Neuronal stem cell (in vitro differentiated cells): ENCODE data around the gene EIF2S1.

Experiments used
- DNase-seq: peaks from one replicate; pipeline ENCODE4 v3.0.0-alpha.2; 2013; ENCODE audit warnings: low spot score
- H2AFZ ChIP-seq: one replicate; pipeline ENCODE4 v1.6.1; 2013; ENCODE audit warnings: mild to moderate bottlenecking, low read length, inconsistent platforms
- H2AK5ac ChIP-seq: 2 replicates; pipeline ENCODE4 v1.6.1; 2013; ENCODE audit warnings: low read depth, mild to moderate bottlenecking, inconsistent platforms, low read length, moderate library complexity, mixed read lengths
- H2BK120ac ChIP-seq: 2 replicates; pipeline ENCODE4 v1.6.1; 2013; ENCODE audit warnings: low read depth, mild to moderate bottlenecking, inconsistent platforms, low read length, moderate library complexity, mixed read lengths
- H2BK12ac ChIP-seq: one replicate; pipeline ENCODE4 v1.6.1; 2013; ENCODE audit warnings: low read length, inconsistent platforms
- H2BK15ac ChIP-seq: 2 replicates; pipeline ENCODE4 v1.6.1; 2013; ENCODE audit warnings: mild to moderate bottlenecking, low read length, inconsistent platforms, mixed read lengths
- H2BK5ac ChIP-seq: one replicate; pipeline ENCODE4 v1.6.1; 2013; ENCODE audit warnings: inconsistent platforms, mild to moderate bottlenecking, low read length, moderate library complexity
- H3K14ac ChIP-seq: one replicate; pipeline ENCODE4 v1.6.1; 2013; ENCODE audit warnings: low read length, inconsistent platforms
- H3K18ac ChIP-seq: 2 replicates; pipeline ENCODE4 v1.6.1; 2013; ENCODE audit warnings: low read length, inconsistent platforms
- H3K23ac ChIP-seq: 2 replicates; pipeline ENCODE4 v1.6.1; 2013; ENCODE audit warnings: low read depth, mild to moderate bottlenecking, mixed read lengths, low read length, inconsistent platforms; ENCODE audit not compliant: poor library complexity
- H3K27ac ChIP-seq: replicated peaks from 3 replicates; pipeline ENCODE4 v1.5.1; 2013; ENCODE audit warnings: low read length, inconsistent platforms
- H3K27me3 ChIP-seq, 3 experiments: 2 replicates each; pipeline ENCODE4 v1.6.1; 2013; ENCODE audit warnings: low read length in 3 of 3, mild to moderate bottlenecking in 2 of 3, inconsistent platforms in 1 of 3, low read depth in 1 of 3, mixed read lengths in 1 of 3, moderate library complexity in 1 of 3; ENCODE audit not compliant: control insufficient read depth in 3 of 3, insufficient read depth in 3 of 3
- H3K36me3 ChIP-seq, 2 donors: replicated peaks in 1 of 2; 2 replicates each; pipeline ENCODE4 v1.6.1; 2013; ENCODE audit warnings: low read length in 2 of 2; ENCODE audit not compliant: control insufficient read depth in 2 of 2, insufficient read depth in 2 of 2
- H3K4ac ChIP-seq: 2 replicates; pipeline ENCODE4 v1.6.1; 2013; ENCODE audit warnings: inconsistent platforms, mild to moderate bottlenecking, low read length, moderate library complexity
- H3K4me1 ChIP-seq, 2 donors: 1 replicate in 1 of 2; 2 replicates in 1 of 2; pipeline ENCODE4 v1.6.1; 2013; ENCODE audit warnings: low read length in 2 of 2, low read depth in 1 of 2; ENCODE audit not compliant: control insufficient read depth in 2 of 2, insufficient read depth in 1 of 2
- H3K4me2 ChIP-seq: one replicate; pipeline ENCODE4 v1.6.1; 2013; ENCODE audit warnings: mild to moderate bottlenecking, low read length, inconsistent platforms; ENCODE audit not compliant: insufficient read depth, poor library complexity, severe bottlenecking
- H3K4me3 ChIP-seq, 2 donors: 2 replicates each; pipeline ENCODE4 v1.5.1; 2013; ENCODE audit warnings: low read length in 2 of 2, mild to moderate bottlenecking in 2 of 2, inconsistent platforms in 1 of 2, moderate library complexity in 1 of 2
- H3K79me1 ChIP-seq: one replicate; pipeline ENCODE4 v1.6.1; 2013; ENCODE audit warnings: low read depth, mild to moderate bottlenecking, inconsistent platforms, low read length, moderate library complexity
- H3K9ac ChIP-seq: one replicate; pipeline ENCODE4 v1.6.1; 2013; ENCODE audit warnings: mild to moderate bottlenecking, low read depth, low read length, inconsistent platforms; ENCODE audit not compliant: poor library complexity
- H3K9me3 ChIP-seq, 2 donors: replicated peaks in 1 of 2; 2 replicates each; pipeline versions ENCODE3 to v1.6.1; 2013; ENCODE audit warnings: low read length in 2 of 2, mild to moderate bottlenecking in 2 of 2, inconsistent platforms in 1 of 2, low read depth in 1 of 2, mixed read lengths in 1 of 2, moderate library complexity in 1 of 2; ENCODE audit not compliant: control insufficient read depth in 2 of 2, insufficient read depth in 1 of 2
- H4K8ac ChIP-seq: one replicate; pipeline ENCODE4 v1.6.1; 2013; ENCODE audit warnings: low read depth, mild to moderate bottlenecking, inconsistent platforms, low read length, moderate library complexity
- H4K91ac ChIP-seq: one replicate; pipeline ENCODE4 v1.6.1; 2013; ENCODE audit warnings: low read length, low read depth, mild to moderate bottlenecking, inconsistent platforms; ENCODE audit not compliant: poor library complexity
- WGBS, 2 donors: extraction: QIAGEN DNeasy Blood & Tissue Kit; methylation state at CpG; one replicate each; pipeline ENCODE4 v1.1.7; 2013; ENCODE audit warnings: missing lambda C conversion rate in 2 of 2, mixed read lengths in 1 of 2; ENCODE audit not compliant: insufficient read length in 2 of 2, insufficient replicate concordance in 1 of 2; ENCODE audit errors: extremely low coverage in 2 of 2; 5-methylcytosine and 5-hydroxymethylcytosine counted together

Gene EIF2S1

DNA sequence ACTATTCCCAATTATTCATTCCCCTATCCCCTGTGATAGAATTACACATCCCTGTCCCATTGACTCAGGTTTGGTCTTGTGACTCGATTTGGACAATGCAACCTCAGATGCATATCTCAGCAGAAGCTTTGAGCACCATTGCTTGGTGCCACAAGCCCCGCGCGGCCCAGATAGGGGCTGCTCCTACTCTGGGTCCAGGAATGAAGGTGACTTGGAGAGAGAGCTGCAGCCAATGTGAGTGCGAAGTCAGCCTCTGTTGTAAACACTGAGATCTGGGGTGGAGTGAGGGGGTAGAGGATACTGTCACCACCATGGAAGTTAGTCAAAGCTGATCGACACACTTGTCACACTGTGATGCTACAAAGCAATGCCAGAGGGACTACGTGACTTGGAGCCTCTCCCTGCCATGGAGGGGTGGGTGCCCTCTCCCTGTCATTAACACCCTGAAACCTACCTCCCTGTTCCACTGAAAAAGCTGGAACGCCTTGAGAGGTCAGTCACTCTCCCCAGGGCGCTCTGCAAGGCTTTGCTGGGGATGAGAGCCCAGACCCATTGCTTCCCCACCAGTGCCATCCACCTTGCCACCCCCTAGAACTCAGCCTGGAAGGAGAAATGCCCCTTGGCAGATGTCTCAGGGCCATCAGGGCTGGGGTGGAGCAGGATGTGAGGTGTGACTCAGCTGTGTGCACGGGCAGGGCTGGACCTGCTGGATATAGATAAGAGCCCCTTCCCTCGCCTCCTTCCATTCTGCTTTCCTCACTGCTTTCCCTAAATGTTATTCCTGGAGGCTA is 58.5 kb downstream of the EIF2S1 start:
- Histone ChIP-seq H2BK120ac (no peak overlapping the region), H3K36me3 (no peaks in the 10 kb centered on the region), H3K79me1 (no peaks in the 10 kb centered on the region), H2BK5ac (no peak overlapping the region), H2BK12ac (no peak overlapping the region), H2AK5ac (no peak overlapping the region), H3K4me3 (no peak overlapping the region), H2AFZ (no peak overlapping the region), H3K9ac (no peak overlapping the region), H3K9me3 (no peaks in the 10 kb centered on the region), H2BK15ac (no peak overlapping the region), H3K18ac (no peak overlapping the region), H3K4ac (no peak overlapping the region), H3K14ac (no peak overlapping the region), H3K4me1 (no peaks in the 10 kb centered on the region), H4K91ac (no peak overlapping the region), H3K4me2 (no peak overlapping the region), H3K27me3 (no peaks in the 10 kb centered on the region), H3K23ac (no peak overlapping the region), H4K8ac (no peak overlapping the region), H3K27ac (no peak overlapping the region)
- no peak for DNase-seq
- no CpG with 5 or more reads among the region's 11 CpGs for WGBS, 2 donors

DNA sequence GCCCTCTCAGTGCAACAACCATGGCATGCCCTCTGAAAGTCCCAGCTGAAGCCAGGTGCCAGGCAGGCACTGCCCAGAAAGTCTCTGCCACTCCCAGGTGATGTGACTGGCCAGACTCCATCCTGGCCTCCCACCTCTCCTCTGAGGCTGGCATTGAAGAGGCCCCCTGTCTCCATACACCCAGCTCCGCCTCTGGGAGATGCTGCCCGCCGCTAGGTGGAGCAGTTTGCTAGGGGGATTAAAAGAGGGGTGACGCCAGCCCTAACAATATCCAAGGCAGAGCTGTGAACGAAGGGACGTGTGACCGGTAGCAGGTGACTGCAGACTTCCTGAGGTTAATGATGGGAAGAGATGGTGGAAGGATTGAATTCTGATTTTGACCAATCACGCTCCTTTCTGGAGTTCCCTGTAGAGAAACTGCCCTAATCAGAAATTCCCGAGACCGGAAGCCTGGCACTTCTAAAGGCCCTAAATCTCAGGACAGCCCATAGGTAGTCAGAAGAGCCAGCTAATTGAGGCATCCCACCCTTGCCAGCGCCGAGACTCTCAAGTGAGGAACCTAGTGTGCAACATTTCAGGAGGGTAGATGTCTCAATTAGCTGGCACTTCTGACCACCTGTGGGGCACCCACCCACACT is 60.1 kb downstream of the EIF2S1 start:
- no peak overlapping the region for H2BK5ac ChIP-seq
- no peak overlapping the region for H3K4me3 ChIP-seq
- H3K4me2 ChIP-seq, result no peak overlapping the region
- no peak overlapping the region for H2BK120ac ChIP-seq
- H4K8ac ChIP-seq, result no peak overlapping the region
- H3K14ac ChIP-seq, result no peak overlapping the region
- H3K9ac ChIP-seq, result no peak overlapping the region
- H3K4me1 ChIP-seq, result no peaks in the 10 kb centered on the region
- no peak overlapping the region for H2AK5ac ChIP-seq
- H2BK12ac ChIP-seq, result no peak overlapping the region
- no peak overlapping the region for H2AFZ ChIP-seq
- H4K91ac ChIP-seq, result no peak overlapping the region
- H3K23ac ChIP-seq, result no peak overlapping the region
- H3K36me3 ChIP-seq, result no peaks in the 10 kb centered on the region
- H3K18ac ChIP-seq, result peak overlapping the region; percentile 36
- no CpG with 5 or more reads among the region's 12 CpGs for WGBS, 2 donors
- no peaks in the 10 kb centered on the region for H3K79me1 ChIP-seq
- no peaks in the 10 kb centered on the region for H3K9me3 ChIP-seq
- no peak overlapping the region for H3K4ac ChIP-seq
- DNase-seq, result no peak
- H2BK15ac ChIP-seq, result no peak overlapping the region
- H3K27ac ChIP-seq, result no peak overlapping the region
- no peaks in the 10 kb centered on the region for H3K27me3 ChIP-seq

DNA sequence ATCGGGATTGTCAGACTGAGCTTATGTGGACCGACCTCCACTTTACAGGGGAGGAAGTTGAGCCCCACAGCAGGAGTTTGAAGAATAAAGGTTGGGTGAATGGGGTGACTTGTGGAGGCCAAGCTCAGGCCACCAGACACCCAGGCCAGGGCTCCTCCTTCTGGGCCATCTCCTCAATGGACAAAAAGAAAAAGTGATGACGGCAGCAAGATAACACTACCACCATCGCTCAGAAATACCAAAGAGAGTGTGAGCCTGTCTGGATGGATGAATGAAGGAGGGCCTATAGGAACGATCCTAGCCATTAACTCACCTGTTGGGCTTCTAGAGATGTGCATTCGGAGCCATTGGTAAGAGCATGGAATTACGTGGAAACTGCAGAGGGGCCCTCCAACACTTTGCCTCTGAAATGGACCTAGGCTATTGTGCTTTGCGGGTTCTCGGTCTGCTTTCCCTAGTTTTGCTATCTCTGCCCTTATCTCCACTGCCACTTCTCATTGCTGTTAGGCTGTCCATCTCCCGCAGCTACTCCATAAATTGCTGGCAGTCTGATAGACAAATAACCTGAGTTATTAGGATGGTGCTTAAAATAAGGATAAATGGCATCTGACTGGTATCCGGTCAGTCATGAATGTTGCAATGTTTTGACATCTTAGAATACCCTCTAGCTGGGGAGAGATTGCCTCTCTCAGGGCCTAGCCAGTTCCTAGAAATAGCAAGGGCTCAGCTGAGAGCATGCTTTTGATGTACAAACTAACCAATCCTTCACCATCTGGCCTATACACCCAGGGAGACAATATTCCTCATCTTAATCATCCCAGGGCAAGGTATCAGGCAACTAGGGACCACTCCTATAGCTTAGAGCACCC is 61.5 kb downstream of the EIF2S1 start:
- Histone ChIP-seq H3K23ac (no peak overlapping the region), H2AK5ac (no peak overlapping the region), H3K27ac (no peak overlapping the region), H3K14ac (no peak overlapping the region), H3K4me3 (no peak overlapping the region), H3K9me3 (no peaks in the 10 kb centered on the region), H3K36me3 (no peaks in the 10 kb centered on the region), H3K4me2 (no peak overlapping the region), H3K9ac (no peak overlapping the region), H3K27me3 (no peaks in the 10 kb centered on the region), H2BK5ac (no peak overlapping the region), H3K4ac (no peak overlapping the region), H2BK12ac (no peak overlapping the region), H2BK15ac (no peak overlapping the region), H2AFZ (no peak overlapping the region), H3K4me1 (peaks cover 0 to 2% of the 10 kb centered on the region in 2 donors), H3K18ac (no peak overlapping the region), H2BK120ac (no peak overlapping the region), H3K79me1 (no peaks in the 10 kb centered on the region), H4K91ac (no peak overlapping the region), H4K8ac (no peak overlapping the region)
- WGBS, 2 donors, result no CpG with 5 or more reads among the region's 11 CpGs
- DNase-seq, result no peak

- Histone ChIP-seq H3K9me3 (no peaks in the 10 kb centered on the region), H3K4me1 (peaks cover 2% of the 10 kb centered on the region in 2 donors), H3K79me1 (no peaks in the 10 kb centered on the region), H3K36me3 (no peaks in the 10 kb centered on the region), H3K14ac (no peak overlapping the region), H3K4ac (no peak overlapping the region), H3K27ac (no peak overlapping the region), H3K4me3 (no peak overlapping the region), H2BK15ac (no peak overlapping the region), H2BK120ac (no peak overlapping the region), H3K18ac (no peak overlapping the region), H3K23ac (no peak overlapping the region), H3K4me2 (no peak overlapping the region), H3K9ac (no peak overlapping the region), H2AK5ac (no peak overlapping the region), H2BK5ac (no peak overlapping the region), H2BK12ac (no peak overlapping the region), H2AFZ (no peak overlapping the region), H4K91ac (no peak overlapping the region), H4K8ac (no peak overlapping the region), H3K27me3 (peaks cover 0 to under 1% (median 0%) of the 10 kb centered on the region in 3 experiments)
- WGBS, 2 donors, result no CpG with 5 or more reads among the region's 2 CpGs
- no peak for DNase-seq
Measured at GRCh38 chr14:67423424-67423823, 63.3 kb downstream of the EIF2S1 start.
